Measurements from ENCODE around the gene PRXL2A. TPM values are rescaled to one million over a fixed set of nuclear protein-coding genes. Genes with fewer than 3 reads are reported as not detected.
A peak's percentile ranks its signal among the peaks of the same experiment; 100 is the strongest.

PRXL2A gene
- total and polyA plus RNA-seq, 3 donors from 2014 or later: 102 to 106 (median 104) TPM

GRCh38 chr10:80458638-80459037 lies 50.3 kb downstream of the PRXL2A start:
- Histone ChIP-seq H3K9me3 (no peaks in the 10 kb centered on the region), H3K27ac (peak overlapping the region in 1 of 2 donors; percentile 86), H3K36me3 (ENCODE audit: low read depth, missing control alignments) (no peaks in the 10 kb centered on the region), H3K27me3 (no peaks in the 10 kb centered on the region), H3K4me3 (no peak overlapping the region), H3K4me1 (peaks cover 68% of the 10 kb centered on the region)
- TF ChIP-seq, protein P1, sequence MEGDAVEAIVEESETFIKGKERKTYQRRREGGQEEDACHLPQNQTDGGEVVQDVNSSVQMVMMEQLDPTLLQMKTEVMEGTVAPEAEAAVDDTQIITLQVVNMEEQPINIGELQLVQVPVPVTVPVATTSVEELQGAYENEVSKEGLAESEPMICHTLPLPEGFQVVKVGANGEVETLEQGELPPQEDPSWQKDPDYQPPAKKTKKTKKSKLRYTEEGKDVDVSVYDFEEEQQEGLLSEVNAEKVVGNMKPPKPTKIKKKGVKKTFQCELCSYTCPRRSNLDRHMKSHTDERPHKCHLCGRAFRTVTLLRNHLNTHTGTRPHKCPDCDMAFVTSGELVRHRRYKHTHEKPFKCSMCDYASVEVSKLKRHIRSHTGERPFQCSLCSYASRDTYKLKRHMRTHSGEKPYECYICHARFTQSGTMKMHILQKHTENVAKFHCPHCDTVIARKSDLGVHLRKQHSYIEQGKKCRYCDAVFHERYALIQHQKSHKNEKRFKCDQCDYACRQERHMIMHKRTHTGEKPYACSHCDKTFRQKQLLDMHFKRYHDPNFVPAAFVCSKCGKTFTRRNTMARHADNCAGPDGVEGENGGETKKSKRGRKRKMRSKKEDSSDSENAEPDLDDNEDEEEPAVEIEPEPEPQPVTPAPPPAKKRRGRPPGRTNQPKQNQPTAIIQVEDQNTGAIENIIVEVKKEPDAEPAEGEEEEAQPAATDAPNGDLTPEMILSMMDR (IDR thresholded peaks at IDR 0.05): no peak
- TF ChIP-seq POLR2A (IDR thresholded peaks at IDR 0.05): no peak
- 72 to 74% methylated on average over 6 of the region's 6 CpGs for WGBS, 2 donors
- intact Hi-C loops (cut with DNase I; ENCODE audit: low total_unique reads): no loop called here
- no peak for DNase-seq

DNA sequence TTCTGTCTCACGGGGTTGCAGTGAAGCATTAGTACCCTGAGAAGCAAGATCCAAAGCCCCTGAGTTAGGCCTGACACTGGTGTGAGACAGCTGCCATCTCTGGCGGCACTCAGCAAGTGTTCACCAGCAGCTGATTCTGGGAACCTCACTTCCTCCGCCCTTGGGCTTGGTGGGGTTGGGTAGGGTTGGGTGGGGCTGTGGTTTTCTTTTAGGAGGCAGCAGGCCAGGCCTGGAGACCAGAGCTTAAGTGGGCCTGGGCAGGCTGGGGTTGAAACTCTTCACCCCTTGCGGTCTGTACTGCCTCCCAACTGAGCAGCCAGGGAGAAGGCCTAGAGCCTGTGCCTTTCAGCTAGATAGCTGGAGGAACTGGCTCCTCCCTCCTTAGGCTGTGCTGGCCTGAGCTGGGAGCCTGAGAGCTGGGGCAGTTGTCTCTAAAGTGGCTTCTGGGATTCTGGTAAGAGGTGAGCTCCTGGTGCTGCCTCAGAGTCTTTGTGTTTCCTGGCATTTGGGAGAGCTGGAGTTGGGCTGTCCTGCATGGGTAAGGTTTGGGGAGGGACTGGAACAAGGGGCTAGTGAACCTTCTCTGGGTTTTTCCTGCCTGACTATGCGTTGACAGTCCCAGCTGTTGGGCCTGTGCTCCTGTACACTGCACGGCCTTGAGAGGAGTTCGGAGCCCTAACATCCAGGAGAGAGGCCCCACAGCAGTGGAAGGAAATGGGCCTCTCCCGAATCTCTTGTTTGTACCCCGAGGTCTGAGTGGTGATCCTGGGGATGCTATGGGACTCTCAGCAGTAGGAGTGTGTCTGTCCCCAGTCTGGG lies 50.9 kb downstream of the PRXL2A start:
- intact Hi-C loops (cut with DNase I; ENCODE audit: low total_unique reads): no loop called here
- 42 to 48% methylated on average over 4 to 9 of the region's 9 CpGs for WGBS, 2 donors
- peak; percentile 62 for DNase-seq
- TF ChIP-seq, protein P1 (IDR thresholded peaks at IDR 0.05): no peak
- no peak for TF ChIP-seq POLR2A (IDR thresholded peaks at IDR 0.05)
- no peaks in the 10 kb centered on the region for H3K27me3 ChIP-seq
- peak overlapping the region; percentile 64 to 86 for H3K27ac ChIP-seq
- no peaks in the 10 kb centered on the region for H3K36me3 ChIP-seq (ENCODE audit: low read depth, missing control alignments)
- no peaks in the 10 kb centered on the region for H3K9me3 ChIP-seq
- no peak overlapping the region for H3K4me3 ChIP-seq
- peaks cover 74% of the 10 kb centered on the region for H3K4me1 ChIP-seq

DNA sequence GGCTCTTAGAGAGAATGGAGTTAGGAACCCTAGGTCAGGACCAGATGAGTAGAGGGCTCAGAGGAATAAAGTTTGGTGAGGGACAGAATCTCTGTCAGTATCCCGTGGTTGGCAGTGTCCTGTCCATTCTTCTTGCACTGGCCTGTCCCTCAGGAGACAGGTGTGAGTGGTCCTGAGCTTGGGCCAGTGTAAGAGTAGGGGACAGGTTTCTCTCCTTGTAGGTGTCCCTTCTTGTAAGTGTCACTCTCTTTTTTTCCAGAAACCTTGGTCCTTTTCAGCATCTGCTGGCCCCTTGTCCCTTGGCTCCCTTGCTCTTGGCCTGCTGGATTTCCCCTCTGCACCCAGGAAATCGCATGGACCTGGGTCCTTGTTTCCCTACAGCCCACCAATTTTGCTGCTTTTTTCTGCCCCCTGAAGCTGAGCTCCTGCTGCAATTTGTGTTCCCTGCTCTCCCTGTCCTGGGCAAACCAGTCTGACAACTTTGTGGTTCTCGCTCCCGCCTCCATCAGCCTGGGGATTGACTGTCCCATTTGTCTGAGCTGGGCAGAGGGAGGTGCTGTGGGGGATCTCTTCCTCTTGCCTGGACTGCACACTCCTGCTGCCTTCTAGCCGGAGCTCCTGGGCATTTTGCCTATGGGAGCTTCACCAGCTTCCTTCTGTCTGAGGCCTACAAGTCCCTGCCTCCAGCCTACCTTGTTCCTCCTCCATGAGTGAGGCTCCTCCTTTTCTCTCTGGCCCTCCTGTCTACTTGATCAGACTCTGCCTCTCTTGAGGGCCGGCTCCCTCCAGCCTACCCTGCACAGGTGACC lies 52.3 kb downstream of the PRXL2A start:
- no peak overlapping the region for H3K4me3 ChIP-seq
- H3K27me3 ChIP-seq: no peaks in the 10 kb centered on the region
- peaks cover 81% of the 10 kb centered on the region for H3K4me1 ChIP-seq

GRCh38 chr10:80461208-80462183 lies 53.1 kb downstream of the PRXL2A start:
- Histone ChIP-seq H3K27ac (peak overlapping the region; percentile 21 to 86), H3K4me3 (no peak overlapping the region), H3K36me3 (ENCODE audit: low read depth, missing control alignments) (no peaks in the 10 kb centered on the region), H3K27me3 (no peaks in the 10 kb centered on the region), H3K9me3 (no peaks in the 10 kb centered on the region), H3K4me1 (peaks cover 82% of the 10 kb centered on the region)
- intact Hi-C loops (cut with DNase I; ENCODE audit: low total_unique reads): no loop called here
- TF ChIP-seq POLR2A (IDR thresholded peaks at IDR 0.05): no peak
- TF ChIP-seq, protein P1 (IDR thresholded peaks at IDR 0.05): no peak
- DNase-seq: no peak
- WGBS, 2 donors: 73 to 83% methylated on average over 8 of the region's 8 CpGs

More for the DNA sequence above, 52.3 kb downstream of the PRXL2A start:
- WGBS, 2 donors: 49 to 64% methylated on average over 6 of the region's 6 CpGs
- Histone ChIP-seq H3K27ac (peak overlapping the region; percentile 21 to 86), H3K9me3 (no peaks in the 10 kb centered on the region), H3K36me3 (ENCODE audit: low read depth, missing control alignments) (no peaks in the 10 kb centered on the region)
- TF ChIP-seq, protein P1 (IDR thresholded peaks at IDR 0.05): no peak
- no peak for TF ChIP-seq POLR2A (IDR thresholded peaks at IDR 0.05)
- intact Hi-C loops (cut with DNase I; ENCODE audit: low total_unique reads): no loop called here
- DNase-seq: peak; percentile 51
